Measurements from ENCODE around the gene RBM45. TPM values are rescaled to one million over a fixed set of nuclear protein-coding genes. Genes with fewer than 3 reads are reported as not detected.

RBM45 gene
- total RNA-seq, 4 donors from 2014 or later: 1.6 to 13.2 (median 8.4) TPM

DNA sequence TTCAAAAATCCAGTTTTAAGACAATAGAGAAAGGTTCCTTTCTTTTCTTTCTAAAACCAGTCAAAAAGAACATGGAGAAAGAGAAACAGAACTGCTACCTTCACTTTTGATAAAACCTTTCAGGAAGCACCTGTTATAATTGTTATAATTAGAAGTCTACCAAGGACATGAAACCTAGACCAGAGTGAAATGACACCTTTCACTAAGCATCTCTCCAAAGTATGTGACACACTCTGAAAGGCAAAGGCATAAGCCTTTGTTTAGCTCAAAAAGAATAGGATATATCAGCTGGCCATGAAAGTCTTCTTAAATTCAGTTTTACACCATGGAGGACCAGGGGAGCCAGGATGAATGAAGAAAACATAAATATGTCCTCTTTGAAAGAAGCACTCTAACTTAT, 18.8 kb upstream of the RBM45 start:
- Histone ChIP-seq H3K27ac (no peak overlapping the region), H3K4me1 (no peaks in the 10 kb centered on the region), H3K27me3 (no peaks in the 10 kb centered on the region), H3K4me3 (no peak overlapping the region), H3K9me3 (no peaks in the 10 kb centered on the region), H3K36me3 (no peaks in the 10 kb centered on the region)
- intact Hi-C loops (cut with DNase I): no loop called here
- no peak for DNase-seq
- TF ChIP-seq POLR2A (IDR thresholded peaks at IDR 0.05): no peak
- TF ChIP-seq, protein P1, sequence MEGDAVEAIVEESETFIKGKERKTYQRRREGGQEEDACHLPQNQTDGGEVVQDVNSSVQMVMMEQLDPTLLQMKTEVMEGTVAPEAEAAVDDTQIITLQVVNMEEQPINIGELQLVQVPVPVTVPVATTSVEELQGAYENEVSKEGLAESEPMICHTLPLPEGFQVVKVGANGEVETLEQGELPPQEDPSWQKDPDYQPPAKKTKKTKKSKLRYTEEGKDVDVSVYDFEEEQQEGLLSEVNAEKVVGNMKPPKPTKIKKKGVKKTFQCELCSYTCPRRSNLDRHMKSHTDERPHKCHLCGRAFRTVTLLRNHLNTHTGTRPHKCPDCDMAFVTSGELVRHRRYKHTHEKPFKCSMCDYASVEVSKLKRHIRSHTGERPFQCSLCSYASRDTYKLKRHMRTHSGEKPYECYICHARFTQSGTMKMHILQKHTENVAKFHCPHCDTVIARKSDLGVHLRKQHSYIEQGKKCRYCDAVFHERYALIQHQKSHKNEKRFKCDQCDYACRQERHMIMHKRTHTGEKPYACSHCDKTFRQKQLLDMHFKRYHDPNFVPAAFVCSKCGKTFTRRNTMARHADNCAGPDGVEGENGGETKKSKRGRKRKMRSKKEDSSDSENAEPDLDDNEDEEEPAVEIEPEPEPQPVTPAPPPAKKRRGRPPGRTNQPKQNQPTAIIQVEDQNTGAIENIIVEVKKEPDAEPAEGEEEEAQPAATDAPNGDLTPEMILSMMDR (IDR thresholded peaks at IDR 0.05): no peak

DNA sequence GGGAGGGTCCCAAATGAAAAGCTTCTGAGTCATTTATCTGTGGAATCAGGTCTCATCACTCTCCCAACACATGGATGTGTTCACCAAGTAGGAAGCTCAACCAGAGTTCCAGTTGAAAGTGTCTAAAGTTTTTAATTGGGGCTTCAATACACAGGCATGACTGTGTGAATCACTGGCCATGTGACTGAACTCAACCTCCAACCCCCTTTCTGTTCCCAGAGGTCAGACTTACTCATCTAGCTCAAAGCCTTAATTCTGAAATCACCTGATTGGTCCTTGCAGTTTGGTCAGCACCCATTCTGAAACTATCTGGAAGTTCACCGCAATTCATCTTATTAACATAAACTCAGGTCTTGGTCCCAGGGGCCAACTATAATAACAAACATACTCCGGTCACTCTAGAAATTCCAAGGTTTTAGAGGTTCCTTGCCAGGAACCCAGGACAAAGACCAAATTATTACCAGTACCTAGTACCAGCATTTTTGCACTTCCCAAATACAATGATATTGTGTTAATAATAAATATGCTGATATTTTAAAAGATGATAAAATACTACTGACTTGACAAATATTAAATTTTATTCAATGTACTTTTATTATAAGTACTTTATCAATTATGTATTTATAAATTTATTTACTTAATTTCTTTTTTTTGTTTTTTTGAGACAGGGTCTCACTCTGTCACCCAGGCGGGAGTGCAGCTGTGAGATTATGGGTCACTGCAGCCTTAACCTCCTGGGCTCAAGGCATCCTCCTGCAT, 10.7 kb upstream of the RBM45 start:
- TF ChIP-seq, protein P1 (IDR thresholded peaks at IDR 0.05): no peak
- no peak for TF ChIP-seq POLR2A (IDR thresholded peaks at IDR 0.05)

DNA sequence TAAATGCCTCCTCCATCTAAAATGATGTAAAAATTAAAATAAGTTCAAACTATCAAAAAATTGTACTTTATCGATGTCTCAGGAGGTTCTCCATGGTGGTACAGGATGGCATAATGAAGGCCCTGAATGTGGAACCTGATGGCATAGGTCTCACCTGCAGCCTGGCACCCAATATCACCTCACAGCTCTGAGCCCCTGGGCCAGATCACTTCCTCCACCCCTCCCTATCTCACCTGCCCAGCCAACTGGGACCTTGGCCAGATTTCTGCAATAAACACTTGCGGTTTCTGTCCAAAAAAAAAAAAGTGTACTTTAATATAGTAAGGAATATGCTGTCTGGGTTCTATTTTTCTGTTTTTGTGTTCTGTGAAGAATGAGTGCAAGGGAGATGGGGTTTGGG, 6.7 kb upstream of the RBM45 start:
- intact Hi-C loops (cut with DNase I): no loop called here
- Histone ChIP-seq H3K4me3 (no peak overlapping the region), H3K27me3 (peaks cover 0 to 8% (median 0%) of the 10 kb centered on the region in 4 donors), H3K4me1 (no peaks in the 10 kb centered on the region), H3K27ac (no peak overlapping the region), H3K36me3 (no peaks in the 10 kb centered on the region), H3K9me3 (no peaks in the 10 kb centered on the region)
- WGBS, 2 donors: 54 to 63% methylated on average over 2 of the region's 2 CpGs
- TF ChIP-seq, protein P1 (IDR thresholded peaks at IDR 0.05): no peak
- TF ChIP-seq POLR2A (IDR thresholded peaks at IDR 0.05): no peak
- DNase-seq: no peak

More for the DNA sequence above, 10.7 kb upstream of the RBM45 start:
- 86 to 88% methylated on average over 3 of the region's 3 CpGs for whole genome bisulfite sequencing, 2 donors
- H3K9me3 ChIP-seq: no peaks in the 10 kb centered on the region
- intact Hi-C loops (cut with DNase I): no loop called here
- no peak overlapping the region for H3K27ac ChIP-seq
- H3K4me3 ChIP-seq: no peak overlapping the region
- H3K36me3 ChIP-seq: no peaks in the 10 kb centered on the region
- no peak for DNase-seq
- no peaks in the 10 kb centered on the region for H3K27me3 ChIP-seq
- H3K4me1 ChIP-seq: no peaks in the 10 kb centered on the region

DNA sequence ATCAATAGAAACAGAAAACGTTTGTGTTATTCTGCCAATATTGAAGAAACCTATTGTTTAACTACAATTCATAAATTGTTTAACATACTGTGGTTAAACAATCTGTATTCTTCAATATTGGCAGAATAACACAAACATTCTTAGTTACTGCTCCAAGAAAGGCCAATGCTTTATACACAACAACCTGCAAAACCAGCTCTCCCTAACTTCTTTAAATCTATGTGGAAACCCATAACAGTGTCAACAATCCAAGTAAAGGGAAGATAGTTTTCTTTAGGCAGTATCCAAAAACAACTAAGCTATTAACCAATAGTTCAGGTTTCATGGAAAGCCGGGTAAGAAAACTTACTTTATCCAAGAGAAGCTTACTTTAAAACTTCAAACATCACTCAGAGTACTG, 6.2 kb upstream of the RBM45 start:
- TF ChIP-seq POLR2A (IDR thresholded peaks at IDR 0.05): no peak
- Histone ChIP-seq H3K36me3 (no peaks in the 10 kb centered on the region), H3K27ac (no peak overlapping the region), H3K4me1 (no peaks in the 10 kb centered on the region), H3K9me3 (no peaks in the 10 kb centered on the region), H3K4me3 (no peak overlapping the region), H3K27me3 (peaks cover 0 to 8% (median 0%) of the 10 kb centered on the region in 4 donors)
- intact Hi-C loops (cut with DNase I): no loop called here
- DNase-seq: no peak
- 16 to 43% methylated on average over 2 of the region's 2 CpGs for WGBS, 2 donors

DNA sequence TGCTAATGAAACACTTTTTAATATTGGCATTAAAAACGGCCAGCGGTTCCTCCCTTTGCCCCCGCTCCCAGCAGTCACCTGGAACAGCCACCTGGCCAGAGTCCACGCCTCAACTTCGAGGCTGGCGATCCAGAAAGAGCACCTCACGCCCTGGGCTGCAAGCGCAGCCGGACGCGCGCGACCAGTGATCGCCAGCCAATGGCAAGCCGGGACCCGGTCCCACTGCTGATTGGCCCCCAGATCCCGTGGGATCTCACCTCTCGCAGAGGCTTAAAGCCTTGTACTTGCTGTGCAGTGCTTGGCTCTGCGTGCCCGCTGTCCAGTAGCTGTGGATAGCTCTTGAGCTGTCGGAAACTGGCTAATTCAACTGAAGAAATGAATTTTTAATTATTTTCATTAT, 4.1 kb upstream of the RBM45 start:
- DNase-seq: no peak
- Histone ChIP-seq H3K27ac (no peak overlapping the region), H3K27me3 (peaks cover 0 to 8% (median 0%) of the 10 kb centered on the region in 4 donors), H3K9me3 (no peaks in the 10 kb centered on the region), H3K4me3 (no peak overlapping the region), H3K4me1 (peaks cover 0 to 15% (median 6%) of the 10 kb centered on the region in 3 donors), H3K36me3 (no peaks in the 10 kb centered on the region)
- 80 to 90% methylated on average over 12 to 16 of the region's 21 CpGs for WGBS, 2 donors
- intact Hi-C loops (cut with DNase I): no loop called here
- TF ChIP-seq, protein P1 (IDR thresholded peaks at IDR 0.05): no peak
- no peak for TF ChIP-seq POLR2A (IDR thresholded peaks at IDR 0.05)

Data from esophagus squamous epithelium (tissue), 5 donors.